ENCODE measurements around the gene FMO2.

- TF ChIP-seq EZH2 (IDR thresholded peaks at IDR 0.05; ENCODE audit: low read length, missing control alignments) (no peak), CTCF (conservative IDR thresholded peaks at IDR 0.05 in 1 of 2, IDR thresholded peaks at IDR 0.05 in 1 of 2; ENCODE audit: low read depth in 1 of 2, low read length in 2 of 2) (no peak)
Observed at GRCh38 chr1:171233183-171233582, 48.1 kb downstream of the FMO2 start.
